HG03378 (cell line): ENCODE measurements around the gene HOXC11.

Source experiments
- ATAC-seq: cut with Tn5 transposase; IDR thresholded peaks from one replicate; pipeline ENCODE4 v1.9.1; 2021; ENCODE audit warnings: mild to moderate bottlenecking, moderate library complexity; ENCODE audit not compliant: unreplicated experiment

HOXC11 gene

DNA sequence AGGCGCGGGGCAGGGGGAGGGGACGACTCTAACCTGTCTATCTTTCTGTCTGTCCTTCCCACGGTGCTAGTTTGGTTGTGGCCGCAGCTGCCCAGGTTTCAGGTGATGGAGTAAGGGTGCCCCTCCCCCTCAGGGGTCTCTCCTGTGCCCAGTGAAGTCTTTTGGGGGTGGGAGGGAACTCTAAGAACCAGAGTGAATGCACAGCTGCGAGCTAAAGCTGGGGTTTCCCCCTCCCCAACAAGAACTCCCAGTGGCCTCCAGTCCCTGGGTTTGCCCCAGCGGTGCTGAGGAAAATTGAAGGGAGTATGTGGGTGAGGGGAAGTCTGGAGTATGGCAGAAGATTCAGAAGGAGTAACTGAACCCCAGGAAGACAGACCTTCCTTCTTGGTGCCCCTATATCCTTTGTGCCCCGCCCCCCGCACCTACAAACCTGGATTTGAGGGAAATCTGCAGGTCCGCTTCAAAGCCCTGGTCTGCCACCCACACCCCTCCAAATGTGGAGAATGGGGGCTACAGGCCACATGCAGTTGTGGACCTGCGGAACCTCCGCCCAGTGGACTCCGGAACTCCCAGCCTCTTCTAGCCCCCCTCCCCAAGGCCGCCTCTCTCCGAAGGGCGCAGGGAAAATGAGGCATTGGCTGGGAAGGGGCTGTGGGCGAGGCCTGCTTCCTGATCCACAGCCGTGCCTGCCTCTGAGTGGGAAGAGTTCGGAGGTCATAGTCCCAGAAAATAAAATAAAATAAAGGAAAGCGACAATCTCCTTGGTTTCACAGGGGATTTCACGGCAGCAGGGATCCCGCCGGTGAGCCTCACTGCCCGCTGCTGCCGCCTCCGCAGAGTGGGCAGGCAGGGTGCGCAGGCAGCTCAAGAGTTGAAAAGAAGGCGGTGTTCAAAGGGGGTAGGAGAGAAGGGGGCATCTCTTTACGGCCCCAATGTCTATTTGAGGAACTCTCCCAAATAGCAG is 23.6 kb downstream of the HOXC11 start:
- no peak for ATAC-seq

DNA sequence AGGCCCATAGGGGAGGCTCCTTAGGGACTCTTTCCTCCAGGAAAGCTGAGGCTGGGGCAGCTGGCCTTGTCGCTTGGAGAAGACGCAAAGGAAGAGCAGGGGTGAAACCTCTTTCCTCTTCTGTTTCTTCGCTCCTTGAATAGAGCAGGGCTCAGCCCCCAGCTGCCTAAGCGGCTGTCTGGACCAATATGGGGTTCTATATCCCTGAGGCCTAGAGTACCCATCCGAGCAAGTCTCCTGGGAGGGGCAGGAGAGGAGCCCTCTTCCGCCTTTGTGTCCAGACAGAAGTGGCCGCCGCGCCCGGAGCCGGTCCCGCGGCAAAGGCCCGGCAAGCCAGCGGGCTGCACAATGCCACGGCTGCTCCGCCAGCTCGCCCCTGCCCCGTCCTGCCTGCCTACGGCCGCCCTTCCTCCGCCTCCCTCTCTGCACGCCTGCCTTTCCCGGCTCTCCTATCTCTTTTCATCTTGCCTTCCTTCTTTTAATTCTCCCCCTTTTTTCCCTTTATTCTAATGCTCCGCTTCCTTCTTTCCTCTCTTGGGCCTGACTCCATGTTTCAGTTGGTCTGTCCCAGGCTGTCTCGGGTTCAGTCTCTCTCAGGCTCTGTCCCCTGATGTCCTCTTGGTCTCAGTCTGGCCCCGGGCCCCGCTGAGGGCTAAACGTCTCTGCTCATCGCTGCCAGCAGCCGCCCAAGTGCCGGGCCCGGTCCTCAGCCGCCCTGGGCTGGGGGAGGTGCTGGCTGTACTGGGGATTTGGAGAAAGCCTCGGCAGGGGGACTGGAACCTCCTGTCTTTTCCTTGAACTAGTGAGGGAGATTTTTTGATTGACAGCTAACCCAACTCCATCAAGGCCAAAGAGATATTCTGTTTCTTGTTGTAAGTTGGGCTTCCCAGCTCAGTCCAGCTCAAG is 24.5 kb downstream of the HOXC11 start:
- no peak for ATAC-seq

DNA sequence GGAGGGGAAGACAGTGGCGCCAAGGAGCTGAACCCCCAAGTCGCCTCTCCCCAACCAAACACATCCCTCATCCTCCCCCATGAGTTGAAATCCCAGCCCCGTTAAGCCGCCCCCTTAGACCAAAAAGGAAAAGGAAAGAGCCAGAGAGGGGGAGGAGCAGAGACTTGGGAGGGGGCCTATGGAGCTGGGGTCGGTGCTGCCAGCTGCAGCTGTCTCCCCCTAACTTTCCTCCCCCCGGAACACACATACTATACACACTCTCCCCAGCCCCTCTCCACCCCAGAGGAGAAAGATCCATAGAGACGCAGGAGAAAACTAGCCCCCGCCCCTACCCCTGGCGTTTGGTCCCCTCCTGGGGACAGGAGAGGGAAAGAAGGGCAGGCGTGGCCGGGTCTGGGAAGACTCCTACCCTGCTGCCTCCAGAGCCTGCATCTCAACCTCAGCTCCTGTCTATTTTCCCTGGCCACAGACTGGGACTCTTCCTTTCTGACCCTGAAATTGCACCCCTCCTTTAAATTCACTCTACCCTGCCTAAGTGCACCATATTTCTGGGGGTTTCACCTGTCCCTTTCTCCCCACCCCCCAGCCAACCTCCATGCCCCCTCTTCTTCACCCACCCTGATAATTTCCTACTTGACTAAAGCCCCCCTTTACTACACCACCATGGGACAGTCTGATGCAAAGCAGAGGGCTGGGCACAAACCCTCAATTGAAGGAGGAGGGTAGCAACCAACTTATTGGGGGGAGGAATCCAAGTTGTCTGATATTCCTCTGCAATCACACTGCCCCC is 25.4 kb downstream of the HOXC11 start:
- no peak for ATAC-seq

DNA sequence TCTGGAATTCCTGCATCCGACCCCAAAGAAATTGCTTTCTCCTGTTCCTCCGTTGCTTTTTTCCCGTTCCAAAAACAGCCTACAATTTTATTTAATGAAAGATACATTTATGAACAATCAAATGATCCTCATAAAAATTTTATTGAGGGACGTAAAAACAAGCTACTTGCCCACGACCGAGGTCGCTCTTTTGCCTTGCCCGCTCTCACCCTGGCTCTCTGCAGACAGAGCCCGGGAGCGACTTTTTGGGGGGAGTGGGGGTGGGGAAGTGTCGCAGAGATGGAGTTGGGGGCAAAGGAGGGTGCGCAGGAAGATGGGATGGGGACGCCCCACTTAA is 25.9 kb downstream of the HOXC11 start:
- ATAC-seq: no peak

DNA sequence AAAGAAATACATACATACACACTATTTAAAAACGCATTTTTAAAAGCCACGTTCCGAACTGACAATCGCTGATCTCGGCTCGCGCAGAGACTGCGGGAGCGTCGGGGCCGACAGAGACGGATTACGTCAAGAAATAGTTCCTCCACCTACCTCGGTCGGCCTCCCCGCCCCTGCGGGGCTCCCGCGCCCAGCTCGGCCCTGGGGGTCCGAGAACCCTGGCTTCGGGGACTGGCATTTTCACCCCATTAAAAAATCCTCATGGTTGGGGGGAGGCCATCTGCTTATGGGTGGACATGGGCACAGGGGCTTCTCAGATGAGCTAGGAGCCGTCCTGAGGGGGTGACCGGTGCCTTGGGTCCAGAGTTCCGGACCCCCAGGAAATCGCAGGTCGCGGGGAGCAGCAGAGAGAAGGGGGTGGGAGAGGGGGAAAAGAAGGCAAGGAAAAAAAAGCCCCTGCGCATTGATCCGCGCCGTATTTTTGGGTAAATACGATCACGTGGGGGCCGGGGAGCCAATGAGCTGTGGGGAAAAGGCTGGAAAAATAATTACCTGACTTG is 26.7 kb downstream of the HOXC11 start:
- no peak for ATAC-seq

DNA sequence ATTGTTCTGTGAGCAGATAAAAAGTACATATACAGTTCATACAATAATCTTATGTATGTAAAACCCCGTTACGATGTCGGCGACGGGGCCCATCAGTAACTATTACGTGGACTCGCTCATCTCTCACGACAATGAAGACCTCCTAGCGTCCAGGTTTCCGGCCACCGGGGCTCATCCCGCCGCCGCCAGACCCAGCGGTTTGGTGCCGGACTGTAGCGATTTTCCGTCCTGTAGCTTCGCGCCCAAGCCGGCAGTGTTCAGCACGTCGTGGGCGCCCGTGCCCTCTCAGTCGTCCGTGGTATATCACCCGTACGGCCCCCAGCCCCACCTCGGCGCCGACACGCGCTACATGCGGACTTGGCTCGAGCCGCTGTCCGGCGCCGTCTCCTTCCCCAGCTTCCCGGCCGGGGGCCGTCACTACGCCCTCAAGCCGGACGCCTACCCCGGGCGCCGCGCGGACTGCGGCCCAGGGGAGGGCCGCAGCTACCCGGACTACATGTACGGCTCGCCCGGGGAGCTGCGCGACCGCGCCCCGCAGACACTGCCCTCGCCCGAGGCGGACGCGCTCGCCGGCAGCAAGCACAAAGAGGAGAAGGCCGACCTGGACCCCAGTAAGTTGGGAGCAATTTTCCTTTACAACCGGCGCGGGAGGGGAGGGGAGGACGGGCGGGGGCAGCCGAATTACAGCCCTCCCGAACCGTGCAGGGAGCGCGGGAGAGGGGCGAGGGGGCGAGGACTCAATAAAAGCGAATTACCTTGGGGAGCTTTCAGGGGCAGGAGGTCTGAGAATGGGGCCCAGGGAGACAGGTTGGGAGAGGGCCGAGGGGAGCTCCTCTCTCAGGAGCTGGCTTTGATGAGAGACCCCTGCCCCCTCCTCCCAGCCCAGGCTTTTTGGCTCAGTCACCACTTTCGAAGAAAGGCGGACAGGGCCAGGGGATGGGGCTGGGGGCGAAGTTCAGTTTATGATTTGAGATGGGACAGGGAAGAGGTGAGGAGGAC is 27.5 kb downstream of the HOXC11 start, which contains the start of gene HOXC9:
Gene HOXC9 (plus strand): TSS at position 46 of the 999 bp plus-strand sequence. CDS start 28 bp downstream, at position 74.
- ATAC-seq: no peak

DNA sequence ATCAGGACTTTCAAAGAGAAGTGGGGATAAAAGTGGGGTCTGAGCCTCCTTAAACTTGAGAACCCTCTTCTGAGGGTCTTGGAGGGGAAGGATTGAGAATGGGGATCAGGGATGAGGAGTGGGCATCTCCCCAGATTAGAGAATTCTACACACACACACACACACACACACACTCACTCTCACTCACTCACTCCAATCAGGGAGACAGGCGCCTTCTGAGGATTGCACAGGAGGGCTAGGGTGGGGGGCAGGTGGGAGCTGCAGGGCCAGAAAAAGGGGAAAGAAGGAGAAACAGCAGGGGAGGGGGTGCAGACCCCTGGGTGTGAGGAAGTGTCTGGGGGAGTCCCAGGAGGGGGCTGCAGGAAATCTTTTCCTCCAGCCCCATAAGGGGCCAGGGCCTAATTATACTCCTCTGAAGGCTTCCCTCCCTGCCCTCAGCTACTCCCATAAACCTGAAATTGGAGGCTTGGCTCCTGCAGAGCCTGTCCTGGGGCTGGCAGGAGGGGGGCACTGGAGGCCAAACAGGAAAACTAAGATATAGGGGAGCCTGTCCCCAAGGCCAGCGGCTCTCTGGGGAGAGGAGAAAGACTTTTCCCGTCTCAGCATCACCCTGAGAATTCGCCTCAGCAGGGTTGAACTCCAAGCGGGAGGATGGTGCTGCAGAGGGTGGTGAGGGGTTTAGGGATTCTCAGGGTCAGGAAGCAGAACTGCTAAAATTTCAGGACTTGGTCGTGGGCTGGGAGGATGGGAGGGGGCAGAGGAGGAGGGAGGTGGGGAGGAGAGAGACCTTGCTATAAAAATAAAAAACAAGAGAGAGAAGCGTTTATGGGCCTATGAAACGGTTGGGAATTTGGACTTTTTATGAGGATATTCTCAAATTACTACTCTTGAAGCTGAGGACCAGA is 28.6 kb downstream of the HOXC11 start:
- ATAC-seq: no peak

DNA sequence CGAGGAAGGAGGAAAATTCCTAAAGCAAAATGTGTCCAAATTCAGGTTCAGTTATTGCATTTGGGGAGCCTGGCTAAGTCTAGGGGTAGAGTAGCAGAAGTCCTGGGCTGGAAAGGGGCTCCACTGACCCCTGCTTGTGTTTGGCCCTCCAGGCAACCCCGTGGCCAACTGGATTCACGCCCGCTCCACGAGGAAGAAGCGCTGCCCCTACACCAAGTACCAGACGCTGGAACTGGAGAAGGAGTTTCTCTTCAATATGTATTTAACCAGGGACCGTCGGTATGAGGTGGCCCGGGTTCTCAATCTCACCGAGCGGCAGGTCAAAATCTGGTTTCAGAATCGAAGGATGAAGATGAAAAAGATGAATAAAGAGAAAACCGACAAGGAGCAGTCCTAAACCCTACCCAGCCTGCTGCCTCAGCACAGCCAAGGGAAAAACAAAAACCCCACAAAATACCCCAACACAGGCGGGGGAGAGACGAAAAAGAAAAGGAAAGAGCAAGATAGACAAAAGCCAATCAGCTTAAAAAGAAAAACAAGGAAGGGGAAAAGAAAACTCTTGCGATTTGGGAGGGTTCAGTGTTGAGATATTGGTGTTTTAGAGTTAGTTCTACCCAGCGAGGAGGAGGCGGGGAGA is 29.5 kb downstream of the HOXC11 start:
- ATAC-seq: no peak

DNA sequence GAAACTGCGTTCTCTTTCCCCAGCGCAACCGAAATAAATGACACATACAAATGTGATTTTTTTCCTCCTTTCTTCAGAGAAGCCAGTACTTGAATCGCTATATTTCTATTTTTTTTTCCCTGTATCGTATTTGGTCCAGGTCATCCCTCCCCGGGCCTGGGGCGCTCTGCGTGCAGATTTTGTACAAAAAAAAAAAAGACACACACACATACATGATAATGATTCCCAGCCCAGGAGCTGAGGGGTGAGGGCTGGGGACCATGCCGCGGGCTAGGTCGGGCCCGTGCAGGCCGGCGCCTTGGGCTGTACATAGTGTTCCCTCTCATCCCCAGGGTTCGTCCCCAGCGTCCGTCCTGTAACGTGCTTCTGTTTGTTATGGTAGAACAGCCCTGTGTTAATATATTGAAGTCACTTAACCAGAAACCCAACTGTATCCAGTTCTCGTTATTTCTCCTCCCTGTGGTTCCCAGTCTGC is 30.0 kb downstream of the HOXC11 start:
- no peak for ATAC-seq

DNA sequence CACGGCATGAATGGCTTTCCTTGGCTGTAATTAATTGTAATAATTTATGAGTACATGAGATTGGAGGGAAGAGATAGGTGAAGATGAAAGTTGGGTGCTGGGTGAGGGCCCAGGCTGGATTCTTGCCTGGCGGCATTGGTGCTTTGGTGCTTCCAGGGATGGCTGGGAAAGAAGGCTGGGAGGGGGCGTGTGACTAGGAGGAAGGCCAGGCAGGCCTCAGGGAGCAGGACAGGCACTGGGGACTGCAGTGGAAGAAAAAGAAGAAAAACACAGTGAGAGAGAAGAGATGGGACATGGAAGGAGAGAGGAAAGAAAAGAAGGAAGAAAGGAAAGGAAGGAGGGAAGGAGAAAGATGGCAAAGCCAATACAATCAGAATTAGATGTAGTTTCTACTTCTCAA is 30.7 kb downstream of the HOXC11 start:
- ATAC-seq: no peak

DNA sequence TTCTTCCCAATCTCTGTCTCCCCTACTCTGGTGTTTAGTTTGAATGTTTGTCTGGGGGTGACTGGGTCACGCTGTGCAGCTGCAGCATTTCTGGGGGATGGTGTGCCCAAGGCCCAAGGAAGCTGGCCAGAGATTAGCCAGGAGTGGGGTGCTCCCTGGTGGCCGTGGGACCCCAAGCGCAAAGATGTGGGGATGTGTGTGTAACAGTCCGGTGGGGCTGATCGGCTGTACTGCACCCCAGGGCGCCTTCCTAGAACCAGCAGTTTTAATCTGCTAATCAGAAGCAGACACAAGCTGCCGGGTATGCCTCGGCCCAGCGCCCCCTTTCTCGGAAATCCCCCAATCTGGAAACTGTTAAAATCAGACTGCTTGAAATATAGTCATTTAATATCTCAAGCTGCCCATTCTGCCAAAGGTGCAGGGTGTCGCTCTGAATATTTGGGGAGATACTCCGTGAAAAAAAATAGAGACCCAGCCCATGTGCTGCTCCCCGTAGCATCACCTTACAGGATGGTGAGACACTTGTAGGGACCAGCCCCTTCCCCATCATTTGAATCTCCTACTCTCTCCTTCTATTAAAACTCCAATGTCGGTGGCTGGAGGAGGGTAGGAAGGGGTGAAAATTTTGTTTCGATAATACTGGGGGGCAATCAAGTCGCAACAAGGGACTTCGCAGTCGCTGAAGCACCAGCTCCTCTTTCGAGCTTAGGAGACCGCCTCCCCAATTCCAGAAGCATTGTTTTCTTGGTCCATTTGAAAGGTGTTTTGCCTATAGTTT is 31.3 kb downstream of the HOXC11 start:
- ATAC-seq: no peak

DNA sequence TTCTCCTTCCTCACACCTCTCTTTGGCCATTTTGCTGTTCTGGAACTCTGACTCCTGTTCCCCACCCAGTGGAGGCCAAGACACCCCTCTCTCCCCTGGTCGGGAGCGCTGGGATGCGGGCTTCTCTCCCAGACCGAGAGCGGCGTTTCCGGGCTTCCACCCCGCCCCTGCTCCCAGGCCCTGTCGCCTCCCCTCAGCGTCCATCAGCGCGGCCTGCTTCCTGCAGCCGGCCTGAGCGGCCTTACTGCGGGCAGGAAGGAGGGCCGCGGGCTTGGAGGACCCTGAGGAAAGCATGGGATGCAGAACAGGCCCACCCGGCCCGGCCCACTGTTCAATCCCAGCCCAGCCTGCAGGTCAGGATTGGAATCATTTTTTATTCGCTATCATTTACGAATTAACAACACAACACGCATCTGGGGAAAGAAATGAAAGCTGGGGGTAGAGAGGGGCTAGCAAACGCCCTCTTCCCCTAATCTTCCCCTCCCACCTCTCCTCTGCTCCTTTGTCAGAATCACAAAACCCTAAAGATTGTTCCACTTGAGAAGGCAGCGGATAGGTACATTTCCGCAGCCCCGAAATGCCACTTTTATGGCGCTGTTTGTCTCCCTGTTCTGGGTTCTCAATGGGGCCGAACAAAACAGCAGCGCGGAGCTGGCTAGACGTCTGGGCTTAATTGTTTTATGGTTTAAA is 32.1 kb downstream of the HOXC11 start:
- ATAC-seq: no peak

DNA sequence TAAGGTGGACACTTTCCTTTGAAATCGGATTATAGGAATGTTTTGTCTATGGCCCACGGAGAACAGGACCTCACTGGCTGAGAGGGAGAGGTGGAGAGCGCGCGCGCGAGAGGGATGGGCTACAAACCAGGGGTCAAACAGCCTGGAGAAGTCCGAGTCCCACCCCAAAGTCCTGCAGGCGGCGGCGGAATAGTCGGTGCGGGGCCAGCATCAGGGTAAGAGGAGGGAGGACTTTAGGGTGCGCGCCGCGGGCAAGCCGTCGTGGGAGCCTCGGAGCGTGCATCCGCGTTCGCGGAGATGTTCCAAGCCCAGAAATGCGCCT is 32.6 kb downstream of the HOXC11 start:
- no peak for ATAC-seq

DNA sequence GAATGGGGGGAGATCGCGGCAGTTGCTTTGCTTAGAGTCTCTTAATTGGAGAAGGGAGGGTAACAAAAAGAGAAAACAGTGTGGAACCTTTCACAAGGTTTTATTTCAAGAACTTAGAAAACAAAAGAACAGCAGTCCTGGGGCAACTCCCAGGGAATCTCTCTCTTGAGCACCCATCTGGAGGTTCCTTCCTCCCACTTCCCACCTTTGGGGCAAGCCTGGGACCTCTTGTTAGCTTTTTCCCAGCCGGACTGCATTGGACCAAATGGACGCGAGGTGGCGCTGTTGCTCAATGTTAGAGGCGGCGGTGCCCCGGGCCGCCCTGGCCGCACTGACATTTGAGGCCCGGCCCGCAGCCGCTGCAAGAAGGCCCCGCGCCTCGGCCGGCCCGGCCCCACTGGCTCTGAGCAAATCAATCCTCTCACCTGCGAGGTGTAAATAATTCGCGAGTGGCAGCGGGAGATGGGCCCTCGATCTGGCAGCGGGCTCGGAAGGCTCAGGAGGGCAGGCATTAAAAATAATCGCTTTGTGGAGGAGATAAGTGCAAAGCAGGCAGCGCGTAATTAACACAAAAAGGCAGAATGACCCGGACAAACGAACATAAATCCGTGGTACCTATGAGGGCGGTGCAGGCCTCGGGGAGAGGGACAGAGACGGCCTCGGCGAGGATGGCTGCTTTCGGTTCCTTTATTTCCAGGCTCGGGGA is 33.1 kb downstream of the HOXC11 start:
- peak; percentile 49 for ATAC-seq

DNA sequence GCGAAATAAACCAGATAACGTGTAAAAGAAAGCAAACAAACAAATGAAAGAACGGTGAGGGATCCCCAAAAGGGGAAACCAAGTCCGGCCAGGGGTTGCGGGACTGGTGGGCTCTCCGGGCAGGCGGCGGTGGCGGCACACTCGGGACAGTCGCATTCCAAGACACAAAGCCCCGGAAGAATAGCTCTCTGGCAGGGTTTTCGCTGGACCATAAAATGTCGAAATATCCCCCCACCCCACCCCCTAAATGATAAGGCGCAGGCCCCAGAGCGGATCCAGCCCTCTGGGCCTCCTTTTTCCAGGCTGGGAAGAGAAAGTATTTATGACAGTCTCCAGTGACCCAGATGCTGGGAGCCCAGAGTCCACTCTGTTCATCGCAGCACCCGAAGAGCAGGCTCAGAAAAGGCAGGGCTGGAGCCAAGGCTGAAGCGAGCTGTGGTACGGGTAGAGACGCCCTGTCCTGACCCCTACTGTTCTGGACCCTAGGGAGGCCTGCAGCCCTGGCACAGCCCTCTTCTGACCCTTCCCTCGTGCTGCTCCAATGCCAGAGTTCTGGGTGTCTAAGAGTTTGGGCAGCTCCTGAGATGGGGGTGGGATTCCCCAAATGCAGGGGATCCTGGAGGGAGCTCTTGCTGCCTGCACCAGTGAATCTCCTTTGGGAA is 33.8 kb downstream of the HOXC11 start:
- ATAC-seq: no peak
